C4-2B (cell line): ENCODE results near the gene SORL1.

Experiments
- CTCF ChIP-seq: fragments of 450-650 bp; conservative IDR thresholded peaks from 2 replicates; pipeline ENCODE4 v1.5.1; 2017; ENCODE audit warnings: mild to moderate bottlenecking
- ZFX ChIP-seq: fragments of 450-650 bp; IDR thresholded peaks from 2 replicates; pipeline ENCODE4 v1.6.1; 2017

GRCh38 chr11:121524233-121524631 is 72.1 kb downstream of the SORL1 start:
- TF ChIP-seq CTCF (no peak), ZFX (no peak)
